Neural progenitor cell (in vitro differentiated cells): ENCODE measurements around the gene GLIPR1. TPM values are rescaled to one million over a fixed set of nuclear protein-coding genes. Genes with fewer than 3 reads are reported as not detected.
"Not testable (repeated sequence)": the region's sequence is repeated elsewhere in the genome, so short reads cannot be mapped to it uniquely, and the experiment has no call there.

Source experiments
- DNase-seq: peaks from one replicate; pipeline ENCODE4 v3.0.0-alpha.2; 2016; ENCODE audit warnings: low spot score
- H2AFZ ChIP-seq: fragments of 200-600 bp; sonication (generic); replicated peaks from 2 replicates; pipeline ENCODE4 v1.6.1; 2016; ENCODE audit warnings: antibody characterized with exemption
- H3F3A ChIP-seq: fragments of 200-600 bp; sonication (generic); 2 replicates; pipeline ENCODE4 v1.6.1; 2016; ENCODE audit warnings: antibody characterized with exemption, low read depth
- H3K27ac ChIP-seq: fragments of 200-600 bp; sonication (generic); 2 replicates; pipeline ENCODE4 v1.5.1; 2016; ENCODE audit warnings: mild to moderate bottlenecking
- H3K27me3 ChIP-seq: fragments of 200-600 bp; sonication (generic); 2 replicates; pipeline ENCODE4 v1.6.1; 2016; ENCODE audit warnings: mild to moderate bottlenecking, moderate library complexity
- H3K36me3 ChIP-seq: fragments of 200-600 bp; sonication (generic); 2 replicates; pipeline ENCODE4 v1.5.1; 2016
- H3K4me1 ChIP-seq: fragments of 200-600 bp; sonication (generic); 2 replicates; pipeline ENCODE4 v1.6.1; 2016; ENCODE audit warnings: mixed run types
- H3K4me2 ChIP-seq: fragments of 200-600 bp; sonication (generic); 2 replicates; pipeline ENCODE4 v1.6.1; 2016
- H3K4me3 ChIP-seq: fragments of 200-600 bp; sonication (generic); 2 replicates; pipeline ENCODE4 v1.5.1; 2016
- H3K79me2 ChIP-seq: fragments of 200-600 bp; sonication (generic); 2 replicates; pipeline ENCODE4 v1.6.1; 2016; ENCODE audit warnings: low read depth
- H3K9ac ChIP-seq: fragments of 200-600 bp; sonication (generic); 2 replicates; pipeline ENCODE4 v1.6.1; 2016
- H3K9me3 ChIP-seq: fragments of 200-600 bp; sonication (generic); 2 replicates; pipeline ENCODE4 v1.5.1; 2016; ENCODE audit warnings: low read depth
- H4K20me1 ChIP-seq: fragments of 200-600 bp; sonication (generic); 2 replicates; pipeline ENCODE4 v1.6.1; 2016; ENCODE audit warnings: low read depth
- H3K27ac Mint-ChIP-seq: 3 replicates; pipeline ENCODE4 v1.8.0; 2021; ENCODE audit warnings: mixed read lengths
- H3K27me3 Mint-ChIP-seq: 2 replicates; pipeline ENCODE4 v1.8.0; 2022; ENCODE audit warnings: low read depth, mild to moderate bottlenecking, inconsistent platforms, moderate library complexity, mixed read lengths; ENCODE audit not compliant: insufficient read depth
- H3K36me3 Mint-ChIP-seq: 3 replicates; pipeline ENCODE4 v1.8.0; 2021; ENCODE audit warnings: mixed read lengths
- H3K4me1 Mint-ChIP-seq: 3 replicates; pipeline ENCODE4 v1.8.0; 2021; ENCODE audit warnings: mixed read lengths
- H3K4me3 Mint-ChIP-seq: 3 replicates; pipeline ENCODE4 v1.8.0; 2021; ENCODE audit warnings: mild to moderate bottlenecking, moderate library complexity, mixed read lengths
- H3K9me3 Mint-ChIP-seq: 3 replicates; pipeline ENCODE4 v1.8.0; 2020; ENCODE audit warnings: mixed read lengths
- EZH2 ChIP-seq: fragments of 200-600 bp; sonication (generic); IDR thresholded peaks from 2 replicates; pipeline ENCODE4 v1.6.1; 2017; ENCODE audit warnings: antibody characterized with exemption, mild to moderate bottlenecking, moderate library complexity
- EZH2phosphoT487 ChIP-seq: fragments of 200-600 bp; sonication (generic); IDR thresholded peaks from 2 replicates; pipeline ENCODE4 v1.6.1; 2017; ENCODE audit warnings: antibody characterized with exemption
- total RNA-seq: library from RNA; depleted of rRNA; stranded (reverse); fragments of >200 nt; gene quantifications from 2 replicates; pipeline ENCODE4 v1.2.3, GENCODE V29; 2015; ENCODE audit warnings: low replicate concordance
- TF ChIP-seq, protein P1 (sequence below): fragments of 200-600 bp; sonication (generic); IDR thresholded peaks from 2 replicates; pipeline ENCODE4 v1.5.1; 2017; ENCODE audit warnings: antibody characterized with exemption, mild to moderate bottlenecking

The GLIPR1 gene
- total RNA-seq, 1 donor from 2014 or later, result 0.04 TPM

DNA sequence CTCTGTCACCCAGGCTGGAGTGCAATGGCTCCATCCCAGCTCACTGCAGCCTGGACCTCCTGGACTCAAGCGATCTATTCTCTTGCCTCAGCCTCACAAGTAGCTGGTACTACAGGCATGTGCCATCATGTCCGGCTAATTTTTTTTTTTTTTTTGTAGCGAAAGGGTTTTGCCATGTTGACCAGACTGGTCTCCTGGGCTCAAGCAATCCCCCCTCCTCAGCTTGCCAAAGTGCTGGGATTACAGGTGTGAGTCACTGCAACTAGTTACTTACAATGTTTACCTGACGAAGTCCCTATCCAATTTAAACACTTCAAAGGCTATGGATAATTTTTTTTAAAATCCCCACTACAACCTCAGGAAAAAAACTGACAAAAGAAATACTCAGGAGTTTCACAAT is 29.1 kb downstream of the GLIPR1 start:
- H2AFZ ChIP-seq, result no peak overlapping the region
- H3K79me2 ChIP-seq, result peaks cover 68% of the 10 kb centered on the region
- Mint-ChIP-seq H3K9me3 (no peaks in the 10 kb centered on the region), H3K4me1 (peaks cover 19% of the 10 kb centered on the region), H3K36me3 (peaks cover under 1% of the 10 kb centered on the region), H3K27ac (no peak overlapping the region), H3K4me3 (peak overlapping the region; percentile 99), H3K27me3 (no peaks in the 10 kb centered on the region)
- H3K9ac ChIP-seq, result no peak overlapping the region
- H3K4me1 ChIP-seq, result peaks cover 7% of the 10 kb centered on the region
- no peaks in the 10 kb centered on the region for H3K27me3 ChIP-seq
- no peaks in the 10 kb centered on the region for H3F3A ChIP-seq
- H3K36me3 ChIP-seq, result peaks cover 13% of the 10 kb centered on the region
- no peak for DNase-seq
- H3K27ac ChIP-seq, result no peak overlapping the region
- H4K20me1 ChIP-seq, result no peaks in the 10 kb centered on the region
- H3K4me2 ChIP-seq, result peak overlapping the region; percentile 88
- H3K4me3 ChIP-seq, result peak overlapping the region; percentile 89
- H3K9me3 ChIP-seq, result no peaks in the 10 kb centered on the region
- no peak for TF ChIP-seq EZH2
- no peak for TF ChIP-seq EZH2phosphoT487
- TF ChIP-seq, protein P1, sequence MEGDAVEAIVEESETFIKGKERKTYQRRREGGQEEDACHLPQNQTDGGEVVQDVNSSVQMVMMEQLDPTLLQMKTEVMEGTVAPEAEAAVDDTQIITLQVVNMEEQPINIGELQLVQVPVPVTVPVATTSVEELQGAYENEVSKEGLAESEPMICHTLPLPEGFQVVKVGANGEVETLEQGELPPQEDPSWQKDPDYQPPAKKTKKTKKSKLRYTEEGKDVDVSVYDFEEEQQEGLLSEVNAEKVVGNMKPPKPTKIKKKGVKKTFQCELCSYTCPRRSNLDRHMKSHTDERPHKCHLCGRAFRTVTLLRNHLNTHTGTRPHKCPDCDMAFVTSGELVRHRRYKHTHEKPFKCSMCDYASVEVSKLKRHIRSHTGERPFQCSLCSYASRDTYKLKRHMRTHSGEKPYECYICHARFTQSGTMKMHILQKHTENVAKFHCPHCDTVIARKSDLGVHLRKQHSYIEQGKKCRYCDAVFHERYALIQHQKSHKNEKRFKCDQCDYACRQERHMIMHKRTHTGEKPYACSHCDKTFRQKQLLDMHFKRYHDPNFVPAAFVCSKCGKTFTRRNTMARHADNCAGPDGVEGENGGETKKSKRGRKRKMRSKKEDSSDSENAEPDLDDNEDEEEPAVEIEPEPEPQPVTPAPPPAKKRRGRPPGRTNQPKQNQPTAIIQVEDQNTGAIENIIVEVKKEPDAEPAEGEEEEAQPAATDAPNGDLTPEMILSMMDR, result no peak

DNA sequence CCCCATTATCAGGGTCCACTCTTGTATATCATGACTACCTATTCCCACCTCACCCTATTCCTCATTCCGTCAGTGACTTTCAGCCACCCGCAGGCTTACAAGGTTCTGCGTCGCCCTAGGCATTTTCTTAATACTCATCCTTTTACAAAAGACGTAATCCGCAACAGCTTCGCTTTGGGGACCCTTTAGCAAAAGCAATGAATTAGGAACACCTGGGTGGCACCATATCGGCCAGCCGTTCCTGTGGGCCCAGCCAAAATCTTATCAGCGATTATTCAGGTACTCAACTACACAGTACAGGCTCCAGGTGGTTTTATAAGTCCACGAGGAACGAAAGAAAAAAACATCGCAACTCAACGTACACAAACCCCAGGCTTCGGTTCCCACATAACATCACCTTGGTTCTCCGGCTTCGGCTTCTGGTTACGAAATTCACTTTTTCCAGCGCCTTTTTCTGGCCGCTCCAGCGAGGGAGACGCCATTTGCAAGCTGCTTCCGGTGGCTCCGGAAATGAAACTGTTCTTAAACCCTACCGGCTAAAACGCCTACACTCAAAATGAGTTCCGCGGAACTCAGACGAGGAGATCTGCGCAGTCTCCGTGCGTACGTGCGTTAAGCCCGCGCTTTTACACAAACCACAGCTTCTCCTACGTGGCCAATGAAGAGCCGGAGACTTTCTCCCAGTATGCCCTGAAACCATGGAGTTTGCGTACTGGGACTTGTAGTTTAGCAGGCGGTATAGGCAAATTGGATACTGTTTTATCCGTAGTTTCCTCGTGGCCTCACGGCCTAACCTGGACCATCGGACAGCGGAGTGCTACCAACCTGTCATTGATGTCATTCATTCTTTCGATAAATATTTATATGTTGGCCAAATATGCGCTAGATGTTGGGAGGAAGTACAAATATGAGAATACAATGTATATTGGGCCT is 30.8 kb downstream of the GLIPR1 start, which contains the start of gene KRR1:
KRR1 (minus strand) TSS at position 494 of the 933 bp plus-strand sequence; CDS start at position 482, 12 bp downstream.
- peak within 1 kb of the TSS; percentile 98 for H2AFZ ChIP-seq
- TF ChIP-seq EZH2 (peak; percentile 7), EZH2phosphoT487 (no peak)
- Mint-ChIP-seq H3K27me3 (no peaks in the 10 kb centered on the region), H3K9me3 (no peaks in the 10 kb centered on the region), H3K4me1 (peaks cover 19% of the 10 kb centered on the region), H3K4me3 (peak within 1 kb of the TSS; percentile 99), H3K27ac (peak within 1 kb of the TSS; percentile 98), H3K36me3 (no peaks in the 10 kb centered on the region)
- H3K27me3 ChIP-seq, result no peaks in the 10 kb centered on the region
- DNase-seq, result peak; percentile 97
- H3K9me3 ChIP-seq, result no peaks in the 10 kb centered on the region
- H3K27ac ChIP-seq, result no peak within 1 kb of the TSS
- H3K9ac ChIP-seq, result peak within 1 kb of the TSS; percentile 90
- H3F3A ChIP-seq, result no peaks in the 10 kb centered on the region
- peak within 1 kb of the TSS; percentile 88 for H3K4me2 ChIP-seq
- H3K4me1 ChIP-seq, result peaks cover 7% of the 10 kb centered on the region
- H4K20me1 ChIP-seq, result no peaks in the 10 kb centered on the region
- peak within 1 kb of the TSS; percentile 89 for H3K4me3 ChIP-seq
- H3K79me2 ChIP-seq, result peaks cover 51% of the 10 kb centered on the region
- no peaks in the 10 kb centered on the region for H3K36me3 ChIP-seq

DNA sequence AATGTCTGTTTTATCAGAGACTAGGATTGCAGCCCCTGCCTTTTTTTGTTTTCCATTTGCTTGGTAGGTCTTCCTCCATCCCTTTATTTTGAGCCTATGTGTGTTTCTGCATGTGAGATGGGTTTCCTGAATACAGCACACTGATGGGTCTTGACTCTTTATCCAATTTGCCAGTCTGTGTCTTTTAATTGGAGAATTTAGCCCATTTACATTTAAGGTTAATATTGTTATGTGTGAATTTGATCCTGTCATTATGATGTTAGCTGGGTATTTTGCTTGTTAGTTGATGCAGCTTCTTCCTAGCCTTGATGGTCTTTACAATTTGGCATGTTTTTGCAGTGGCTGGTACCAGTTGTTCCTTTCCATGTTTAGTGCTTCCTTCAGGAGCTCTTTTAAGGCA is 40.7 kb downstream of the GLIPR1 start:
- not testable (repeated sequence) for H3K4me3 Mint-ChIP-seq, H3K27ac Mint-ChIP-seq, H3K27me3 ChIP-seq

DNA sequence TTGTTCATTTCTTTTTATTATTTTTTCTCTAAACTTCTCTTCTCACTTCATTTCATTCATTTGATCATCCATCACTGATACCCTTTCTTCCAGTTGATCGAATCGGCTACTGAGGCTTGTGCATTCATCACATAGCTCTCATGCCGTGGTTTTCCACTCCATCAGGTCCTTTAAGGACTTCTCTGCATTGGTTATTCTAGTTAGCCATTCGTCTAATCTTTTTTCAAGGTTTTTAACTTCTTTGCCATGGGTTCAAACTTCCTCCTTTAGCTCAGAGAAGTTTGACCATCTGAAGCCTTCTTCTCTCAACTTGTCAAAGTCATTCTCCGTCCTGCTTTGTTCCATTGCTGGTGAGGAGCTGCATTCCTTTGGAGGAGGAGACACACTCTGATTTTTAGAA is 41.6 kb downstream of the GLIPR1 start:
- H3F3A ChIP-seq, H3K4me3 Mint-ChIP-seq, H3K27ac ChIP-seq, H3K4me1 Mint-ChIP-seq, H3K9ac ChIP-seq, H3K27ac Mint-ChIP-seq, H4K20me1 ChIP-seq, H3K27me3 ChIP-seq, H3K27me3 Mint-ChIP-seq, H3K4me3 ChIP-seq, H3K36me3 Mint-ChIP-seq, H3K4me2 ChIP-seq, H3K4me1 ChIP-seq, H3K36me3 ChIP-seq, DNase-seq, H3K79me2 ChIP-seq, H3K9me3 Mint-ChIP-seq, H2AFZ ChIP-seq, H3K9me3 ChIP-seq: not testable (repeated sequence)

More for the DNA sequence above, 40.7 kb downstream of the GLIPR1 start:
- H3K9ac ChIP-seq, H3K79me2 ChIP-seq, H3K9me3 ChIP-seq, H3K4me3 ChIP-seq, H3K27ac ChIP-seq, DNase-seq, H3K9me3 Mint-ChIP-seq, H4K20me1 ChIP-seq, H3K36me3 ChIP-seq, H3K4me2 ChIP-seq, H3K36me3 Mint-ChIP-seq, H2AFZ ChIP-seq, H3K4me1 ChIP-seq, H3K4me1 Mint-ChIP-seq, H3F3A ChIP-seq, H3K27me3 Mint-ChIP-seq: not testable (repeated sequence)
